ENCODE results near the gene PHF3.

Gene PHF3

GRCh38 chr6:63706630-63707029, 71.0 kb downstream of the PHF3 start:
- no peak overlapping the region for H2AFZ ChIP-seq (ENCODE audit: low read length)
- no peaks in the 10 kb centered on the region for H3F3A ChIP-seq (ENCODE audit: low read depth)
- peaks cover 4% of the 10 kb centered on the region for H3K4me1 ChIP-seq (ENCODE audit: insufficient read depth, low read length, poor library complexity, severe bottlenecking)
- TF ChIP-seq EZH2phosphoT487 (IDR thresholded peaks at IDR 0.05; ENCODE audit: borderline replicate concordance), result no peak
- TF ChIP-seq, protein P1, sequence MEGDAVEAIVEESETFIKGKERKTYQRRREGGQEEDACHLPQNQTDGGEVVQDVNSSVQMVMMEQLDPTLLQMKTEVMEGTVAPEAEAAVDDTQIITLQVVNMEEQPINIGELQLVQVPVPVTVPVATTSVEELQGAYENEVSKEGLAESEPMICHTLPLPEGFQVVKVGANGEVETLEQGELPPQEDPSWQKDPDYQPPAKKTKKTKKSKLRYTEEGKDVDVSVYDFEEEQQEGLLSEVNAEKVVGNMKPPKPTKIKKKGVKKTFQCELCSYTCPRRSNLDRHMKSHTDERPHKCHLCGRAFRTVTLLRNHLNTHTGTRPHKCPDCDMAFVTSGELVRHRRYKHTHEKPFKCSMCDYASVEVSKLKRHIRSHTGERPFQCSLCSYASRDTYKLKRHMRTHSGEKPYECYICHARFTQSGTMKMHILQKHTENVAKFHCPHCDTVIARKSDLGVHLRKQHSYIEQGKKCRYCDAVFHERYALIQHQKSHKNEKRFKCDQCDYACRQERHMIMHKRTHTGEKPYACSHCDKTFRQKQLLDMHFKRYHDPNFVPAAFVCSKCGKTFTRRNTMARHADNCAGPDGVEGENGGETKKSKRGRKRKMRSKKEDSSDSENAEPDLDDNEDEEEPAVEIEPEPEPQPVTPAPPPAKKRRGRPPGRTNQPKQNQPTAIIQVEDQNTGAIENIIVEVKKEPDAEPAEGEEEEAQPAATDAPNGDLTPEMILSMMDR (conservative IDR thresholded peaks at IDR 0.05; ENCODE audit: low read length), result no peak
- H3K79me2 ChIP-seq (ENCODE audit: insufficient read depth, low read length), result no peaks in the 10 kb centered on the region
- no peak overlapping the region for H3K4me3 ChIP-seq (ENCODE audit: low read length, poor library complexity, severe bottlenecking)
- no peak overlapping the region for H3K9ac ChIP-seq (ENCODE audit: low read depth, low read length, poor library complexity, severe bottlenecking)
- peaks cover 77% of the 10 kb centered on the region; the same call in 1 of the 2 replicates for H3K36me3 ChIP-seq (ENCODE audit: insufficient read depth, low read length)
- no peak overlapping the region for H3K4me2 ChIP-seq (ENCODE audit: low read depth, low read length, poor library complexity, severe bottlenecking)
- H4K20me1 ChIP-seq (ENCODE audit: insufficient read depth, low read length, poor library complexity, severe bottlenecking), result no peaks in the 10 kb centered on the region
- H3K27me3 ChIP-seq (ENCODE audit: insufficient read depth, low read length, poor library complexity, severe bottlenecking), result no peaks in the 10 kb centered on the region
- H3K9me3 ChIP-seq (ENCODE audit: insufficient read depth, low read depth, low read length), result no peaks in the 10 kb centered on the region
- no peaks in the 10 kb centered on the region for H3K9me2 ChIP-seq (replicated peaks; ENCODE audit: low read depth, low read length)

DNA sequence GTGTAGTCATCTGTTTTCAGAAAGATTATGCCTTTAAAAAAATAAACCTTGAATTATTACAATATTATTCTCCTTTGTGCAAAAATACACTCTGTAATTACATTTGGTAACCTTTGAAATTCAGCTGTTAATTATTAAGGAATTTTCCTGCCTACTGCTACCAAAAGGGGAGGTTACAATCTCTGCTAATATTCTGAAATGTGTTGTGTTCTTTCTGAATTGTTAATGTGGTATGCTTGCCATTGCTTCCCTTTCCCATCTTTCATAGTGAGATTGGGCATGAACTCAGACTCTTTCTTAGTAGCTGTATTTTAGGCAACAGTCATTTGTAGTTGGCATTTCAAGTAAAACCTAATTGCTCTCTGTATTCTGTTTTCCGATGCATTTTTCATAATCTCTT, 73.0 kb downstream of the PHF3 start:
- Histone ChIP-seq H4K20me1 (ENCODE audit: insufficient read depth, low read length, poor library complexity, severe bottlenecking) (no peaks in the 10 kb centered on the region), H3K9ac (ENCODE audit: low read depth, low read length, poor library complexity, severe bottlenecking) (no peak overlapping the region), H3K4me3 (ENCODE audit: low read length, poor library complexity, severe bottlenecking) (no peak overlapping the region), H3K36me3 (ENCODE audit: insufficient read depth, low read length) (peaks cover 80% of the 10 kb centered on the region; the same call in 1 of the 2 replicates), H3K27me3 (ENCODE audit: insufficient read depth, low read length, poor library complexity, severe bottlenecking) (no peaks in the 10 kb centered on the region), H3K4me2 (ENCODE audit: low read depth, low read length, poor library complexity, severe bottlenecking) (no peak overlapping the region), H3K9me3 (ENCODE audit: insufficient read depth, low read depth, low read length) (no peaks in the 10 kb centered on the region), H3K9me2 (replicated peaks; ENCODE audit: low read depth, low read length) (no peaks in the 10 kb centered on the region), H2AFZ (ENCODE audit: low read length) (no peak overlapping the region), H3K4me1 (ENCODE audit: insufficient read depth, low read length, poor library complexity, severe bottlenecking) (peaks cover 4% of the 10 kb centered on the region), H3K79me2 (ENCODE audit: insufficient read depth, low read length) (no peaks in the 10 kb centered on the region), H3F3A (ENCODE audit: low read depth) (no peaks in the 10 kb centered on the region)
- no peak for TF ChIP-seq EZH2phosphoT487 (IDR thresholded peaks at IDR 0.05; ENCODE audit: borderline replicate concordance)

GRCh38 chr6:63709148-63709547, 73.5 kb downstream of the PHF3 start:
- H3K9ac ChIP-seq (ENCODE audit: low read depth, low read length, poor library complexity, severe bottlenecking), result no peak overlapping the region
- H3K9me2 ChIP-seq (replicated peaks; ENCODE audit: low read depth, low read length), result no peaks in the 10 kb centered on the region
- peaks cover 77% of the 10 kb centered on the region; the same call in 1 of the 2 replicates for H3K36me3 ChIP-seq (ENCODE audit: insufficient read depth, low read length)
- no peak overlapping the region for H2AFZ ChIP-seq (ENCODE audit: low read length)
- H3K4me3 ChIP-seq (ENCODE audit: low read length, poor library complexity, severe bottlenecking), result no peak overlapping the region
- H4K20me1 ChIP-seq (ENCODE audit: insufficient read depth, low read length, poor library complexity, severe bottlenecking), result no peaks in the 10 kb centered on the region
- H3F3A ChIP-seq (ENCODE audit: low read depth), result no peaks in the 10 kb centered on the region
- TF ChIP-seq, protein P1 (conservative IDR thresholded peaks at IDR 0.05; ENCODE audit: low read length), result no peak
- no peak for TF ChIP-seq EZH2phosphoT487 (IDR thresholded peaks at IDR 0.05; ENCODE audit: borderline replicate concordance)
- no peaks in the 10 kb centered on the region for H3K27me3 ChIP-seq (ENCODE audit: insufficient read depth, low read length, poor library complexity, severe bottlenecking)
- H3K4me1 ChIP-seq (ENCODE audit: insufficient read depth, low read length, poor library complexity, severe bottlenecking), result peaks cover 4% of the 10 kb centered on the region
- no peak overlapping the region for H3K4me2 ChIP-seq (ENCODE audit: low read depth, low read length, poor library complexity, severe bottlenecking)
- no peaks in the 10 kb centered on the region for H3K9me3 ChIP-seq (ENCODE audit: insufficient read depth, low read depth, low read length)
- H3K79me2 ChIP-seq (ENCODE audit: insufficient read depth, low read length), result no peaks in the 10 kb centered on the region

DNA sequence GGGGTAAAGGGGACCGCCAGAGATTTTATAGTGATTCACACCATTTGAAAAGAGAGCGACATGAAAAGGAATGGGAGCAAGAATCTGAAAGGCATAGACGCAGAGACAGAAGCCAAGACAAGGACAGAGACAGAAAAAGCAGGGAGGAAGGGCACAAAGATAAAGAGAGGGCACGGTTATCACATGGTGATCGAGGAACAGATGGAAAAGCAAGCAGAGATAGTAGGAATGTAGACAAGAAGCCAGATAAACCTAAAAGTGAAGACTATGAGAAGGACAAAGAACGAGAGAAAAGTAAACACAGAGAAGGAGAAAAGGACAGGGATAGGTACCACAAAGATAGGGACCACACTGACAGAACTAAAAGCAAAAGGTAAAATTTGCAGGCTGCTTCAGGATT, 77.7 kb downstream of the PHF3 start:
- peaks cover 50% of the 10 kb centered on the region; the same call in 1 of the 2 replicates for H3K36me3 ChIP-seq (ENCODE audit: insufficient read depth, low read length)

More for the DNA sequence above, 77.7 kb downstream of the PHF3 start:
- Histone ChIP-seq H3K9me2 (replicated peaks; ENCODE audit: low read depth, low read length) (no peaks in the 10 kb centered on the region), H3K79me2 (ENCODE audit: insufficient read depth, low read length) (no peaks in the 10 kb centered on the region), H3K9ac (ENCODE audit: low read depth, low read length, poor library complexity, severe bottlenecking) (no peak overlapping the region), H4K20me1 (ENCODE audit: insufficient read depth, low read length, poor library complexity, severe bottlenecking) (no peaks in the 10 kb centered on the region), H3F3A (ENCODE audit: low read depth) (no peaks in the 10 kb centered on the region), H2AFZ (ENCODE audit: low read length) (no peak overlapping the region), H3K4me2 (ENCODE audit: low read depth, low read length, poor library complexity, severe bottlenecking) (no peak overlapping the region), H3K4me3 (ENCODE audit: low read length, poor library complexity, severe bottlenecking) (no peak overlapping the region), H3K27me3 (ENCODE audit: insufficient read depth, low read length, poor library complexity, severe bottlenecking) (no peaks in the 10 kb centered on the region), H3K9me3 (ENCODE audit: insufficient read depth, low read depth, low read length) (no peaks in the 10 kb centered on the region), H3K4me1 (ENCODE audit: insufficient read depth, low read length, poor library complexity, severe bottlenecking) (no peaks in the 10 kb centered on the region)
- TF ChIP-seq, protein P1 (conservative IDR thresholded peaks at IDR 0.05; ENCODE audit: low read length), result no peak
- TF ChIP-seq EZH2phosphoT487 (IDR thresholded peaks at IDR 0.05; ENCODE audit: borderline replicate concordance), result no peak

Data from Loucy (cell line).